Right lobe of liver (tissue), 6 donors: ENCODE data around the gene NAV2. TPM values are rescaled to one million over a fixed set of nuclear protein-coding genes. Genes with fewer than 3 reads are reported as not detected.

Source experiments
- ATAC-seq, 4 donors: fragments of 200-7000 bp; cut with Tn5 transposase; one replicate each; pipeline ENCODE4 v1.9.1; 2020; ENCODE audit warnings: mild to moderate bottlenecking in 4 of 4, moderate library complexity in 4 of 4
- DNase-seq, 3 donors: peaks; one replicate each; pipeline ENCODE4 v3.0.0-alpha.2; 2020
- H3K27ac ChIP-seq, 3 donors: fragments of 200-600 bp; one replicate each; pipeline ENCODE4 v1.8.0; 2022
- H3K27me3 ChIP-seq, 2 donors: fragments of 200-600 bp; one replicate each; pipeline ENCODE4 v1.8.0; 2022
- H3K36me3 ChIP-seq, 4 donors: fragments of 200-600 bp; sonication (generic) in 1 of 4; one replicate each; pipeline versions ENCODE4 v1.5.1 to v1.8.0; 2017 to 2022; ENCODE audit warnings: control low read depth in 1 of 4
- H3K4me1 ChIP-seq, 4 donors: fragments of 200-600 bp; sonication (generic) in 1 of 4; one replicate each; pipeline versions ENCODE4 v1.5.1 to v1.8.0; 2017 to 2022; ENCODE audit warnings: control low read depth in 1 of 4
- H3K4me3 ChIP-seq, 3 donors: fragments of 200-600 bp; one replicate each; pipeline ENCODE4 v1.8.0; 2022
- H3K9me3 ChIP-seq, 4 donors: fragments of 200-600 bp; sonication (generic) in 1 of 4; one replicate each; pipeline versions ENCODE4 v1.5.1 to v1.8.0; 2017 to 2022; ENCODE audit warnings: control low read depth in 1 of 4
- CTCF ChIP-seq, 4 donors: fragments of 200-600 bp in 3 of 4; fragments of 450-650 bp in 1 of 4; IDR thresholded peaks; one replicate each; pipeline versions ENCODE4 v1.5.1 to v1.8.0; 2016 to 2022; ENCODE audit warnings: antibody characterized with exemption in 4 of 4, mild to moderate bottlenecking in 2 of 4
- POLR2A ChIP-seq: fragments of 450-650 bp; IDR thresholded peaks from one replicate; pipeline ENCODE4 v1.6.1; 2017; ENCODE audit warnings: antibody characterized with exemption, mild to moderate bottlenecking
- WGBS: methylation state at CpG from one replicate; pipeline ENCODE4 v1.1.6; 2018; ENCODE audit warnings: low coverage, low lambda C conversion rate; ENCODE audit not compliant: insufficient coverage; ENCODE audit errors: missing lambda C conversion rate; 5-methylcytosine and 5-hydroxymethylcytosine counted together
- intact Hi-C, 2 donors: fragments of 100-400 bp; cut with DNase I; formaldehyde crosslinking; loops; one replicate each; pipeline versions ENCODE4 v1.11.2 to v1.14.1; 2022
- total RNA-seq, 6 experiments: library from RNA; depleted of rRNA in 2 of 6; stranded (reverse); fragments of >200 nt in 2 of 6; fragmentation: NEBNext Ultra II Directional in 3 of 6; extraction: Animal tissue kit (Norgen Biotek cat#: 25700) in 3 of 6; gene quantifications; one replicate each; pipeline versions ENCODE4 v1.1.0 to v1.2.4, GENCODE V29; 2016 to 2023
- donor health status: DM: no; HTN: yes; CAD: no.
- donor health status: DM: no; HTN: no; CAD: no.
- donor health status: DM: no; HTN: no; CAD: no.
- donor health status: DM: no; HTN: yes; CAD: no.
- donor health status: DM: no; HTN: yes; CAD: no.

Gene NAV2
- total RNA-seq, 6 experiments from 2014 or later, result 15.5 to 69.2 (median 37.1) TPM

- DNase-seq (no peak), ATAC-seq (no peak)
- Histone ChIP-seq H3K9me3 (no peaks in the 10 kb centered on the region), H3K4me1 (peaks cover 2 to 21% (median 5%) of the 10 kb centered on the region in 4 donors), H3K36me3 (no peaks in the 10 kb centered on the region), H3K4me3 (no peak overlapping the region), H3K27me3 (no peaks in the 10 kb centered on the region), H3K27ac (no peak overlapping the region)
- TF ChIP-seq CTCF (IDR thresholded peaks at IDR 0.05), result no peak
- no peak for TF ChIP-seq POLR2A
- intact Hi-C loops, result no loop called here
- WGBS, result 73% methylated on average over 1 of the region's 1 CpG
These were observed 26.4 kb upstream of the NAV2 start for GRCh38 chr11:19686234-19686633.

DNA sequence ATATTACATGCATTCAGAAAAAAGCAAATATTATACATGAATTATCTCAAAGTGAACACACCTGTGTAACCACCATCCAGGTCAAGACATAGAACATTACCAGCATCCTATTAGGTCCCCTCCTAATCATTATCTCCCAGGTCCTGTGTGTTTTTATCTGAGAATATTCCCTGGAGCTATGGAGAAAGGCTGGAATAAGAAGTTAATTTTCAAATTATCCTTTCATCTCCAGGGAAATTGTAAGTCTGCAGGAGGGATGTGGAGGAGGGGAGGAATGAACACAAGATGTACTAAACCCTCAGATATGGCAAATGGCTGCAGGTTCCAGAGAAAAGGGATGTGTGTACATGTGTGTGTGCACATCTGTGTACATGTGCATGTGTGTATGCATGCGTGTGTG, 25.2 kb upstream of the NAV2 start:
- Histone ChIP-seq H3K9me3 (no peaks in the 10 kb centered on the region), H3K27me3 (no peaks in the 10 kb centered on the region), H3K4me1 (peaks cover 2 to 21% (median 5%) of the 10 kb centered on the region in 4 donors), H3K36me3 (no peaks in the 10 kb centered on the region), H3K4me3 (no peak overlapping the region), H3K27ac (no peak overlapping the region)
- DNase-seq (no peak), ATAC-seq (no peak)
- no CpG with 5 or more reads among the region's 1 CpG for WGBS
- TF ChIP-seq CTCF (IDR thresholded peaks at IDR 0.05), result no peak
- no peak for TF ChIP-seq POLR2A
- intact Hi-C loops, result no loop called here

DNA sequence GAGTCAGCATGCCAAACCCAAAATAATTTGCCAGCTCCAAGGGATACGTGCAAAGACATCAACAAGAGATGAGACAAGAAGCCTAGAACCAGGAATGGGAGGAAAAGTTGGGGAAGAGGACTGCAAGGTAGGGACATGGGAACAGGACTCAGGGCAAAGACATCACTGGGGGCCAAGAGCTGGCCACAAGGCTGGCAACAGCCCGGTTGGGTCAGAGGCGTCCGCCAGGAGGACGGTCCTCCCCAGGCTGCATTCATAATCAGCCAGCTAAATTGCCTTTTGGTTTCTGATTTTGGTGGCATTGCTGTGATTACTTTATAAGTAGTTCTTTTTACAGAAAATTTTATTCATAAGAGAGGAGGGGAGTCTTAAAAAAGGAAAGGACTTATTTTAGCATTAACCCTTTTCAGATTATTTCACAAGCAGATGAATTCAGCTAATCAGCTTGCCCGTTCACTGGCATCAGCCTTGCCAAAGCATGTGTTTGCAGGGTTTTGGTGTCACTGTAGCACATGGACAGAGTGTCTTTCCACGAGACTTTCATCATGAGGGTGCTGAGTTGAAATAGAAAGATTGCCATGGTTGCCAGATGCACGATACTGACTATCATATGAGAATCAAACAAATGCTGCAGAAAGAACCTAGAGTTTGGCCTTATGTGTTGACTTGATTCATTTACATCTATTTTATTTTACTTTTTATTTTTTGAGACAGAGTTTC, 23.2 kb upstream of the NAV2 start:
- WGBS, result 54% methylated on average over 6 of the region's 8 CpGs
- DNase-seq, result peak in 1 of 3 donors; percentile 69
- H3K27me3 ChIP-seq, result no peaks in the 10 kb centered on the region
- no peak overlapping the region for H3K27ac ChIP-seq
- H3K9me3 ChIP-seq, result no peaks in the 10 kb centered on the region
- no peak overlapping the region for H3K4me3 ChIP-seq
- H3K4me1 ChIP-seq, result peaks cover 0 to 5% (median 2%) of the 10 kb centered on the region in 4 donors
- no peak for TF ChIP-seq CTCF (IDR thresholded peaks at IDR 0.05)
- no peak for TF ChIP-seq POLR2A
- ATAC-seq, result peak in 2 of 4 donors; percentile 32 to 43
- intact Hi-C loops, result no loop called here
- H3K36me3 ChIP-seq, result no peaks in the 10 kb centered on the region

DNA sequence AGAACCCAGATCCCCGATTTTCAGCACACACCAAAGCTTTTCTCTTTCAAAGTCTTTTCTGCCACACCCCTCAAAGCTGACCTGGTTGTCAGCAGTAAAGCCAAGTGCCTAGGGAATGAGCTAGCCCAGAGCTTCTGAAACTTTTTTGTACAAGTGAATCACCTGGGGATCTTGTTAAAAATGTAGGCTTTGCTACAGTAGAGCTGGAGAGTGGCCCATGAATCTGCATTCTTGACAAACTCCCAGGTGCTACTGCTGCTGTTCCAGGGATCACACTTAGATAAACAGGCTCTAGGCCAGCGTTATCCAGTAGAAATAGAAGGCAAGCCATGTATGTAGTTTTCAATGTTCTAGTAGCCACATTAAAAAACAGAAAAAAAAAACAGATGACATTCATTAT, 21.8 kb upstream of the NAV2 start:
- WGBS, result 61% methylated on average over 2 of the region's 2 CpGs
- H3K4me3 ChIP-seq, result no peak overlapping the region
- TF ChIP-seq POLR2A (no peak), CTCF (IDR thresholded peaks at IDR 0.05) (no peak)
- no peaks in the 10 kb centered on the region for H3K36me3 ChIP-seq
- no peak for DNase-seq
- no peak for ATAC-seq
- intact Hi-C loops, result no loop called here
- H3K27ac ChIP-seq, result no peak overlapping the region
- H3K9me3 ChIP-seq, result no peaks in the 10 kb centered on the region
- no peaks in the 10 kb centered on the region for H3K4me1 ChIP-seq
- no peaks in the 10 kb centered on the region for H3K27me3 ChIP-seq
